ENCODE data around the gene UMODL1.

DNA sequence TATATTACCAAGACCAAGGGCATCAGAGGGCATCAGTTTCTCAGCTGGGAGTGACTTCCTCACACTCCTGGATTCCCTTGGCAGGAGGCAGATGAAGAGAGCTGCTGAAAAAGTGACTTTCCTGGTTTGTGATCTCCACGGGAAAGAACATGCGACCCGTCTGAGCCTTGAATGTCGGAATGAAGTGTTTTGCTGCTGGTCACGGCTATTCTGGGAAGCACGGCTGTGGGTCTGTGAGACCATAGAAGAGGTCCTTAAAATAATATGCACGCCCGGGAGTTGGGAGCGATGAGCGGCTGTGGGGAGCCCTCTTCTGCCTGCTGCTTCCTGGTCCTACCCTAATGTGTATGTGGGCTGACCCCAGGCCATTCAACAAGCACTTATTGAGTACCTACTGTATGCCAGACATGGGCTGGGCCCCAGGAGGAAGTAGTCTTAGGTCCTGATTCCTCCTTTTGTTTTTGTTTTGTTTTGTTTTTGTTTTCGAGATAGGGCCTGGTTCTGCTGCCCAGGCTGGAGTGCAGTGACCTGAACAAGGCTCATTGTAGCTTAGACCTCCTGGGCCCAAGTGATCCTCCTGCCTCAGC is 13.2 kb upstream of the UMODL1 start:
- TF ChIP-seq, protein P1, sequence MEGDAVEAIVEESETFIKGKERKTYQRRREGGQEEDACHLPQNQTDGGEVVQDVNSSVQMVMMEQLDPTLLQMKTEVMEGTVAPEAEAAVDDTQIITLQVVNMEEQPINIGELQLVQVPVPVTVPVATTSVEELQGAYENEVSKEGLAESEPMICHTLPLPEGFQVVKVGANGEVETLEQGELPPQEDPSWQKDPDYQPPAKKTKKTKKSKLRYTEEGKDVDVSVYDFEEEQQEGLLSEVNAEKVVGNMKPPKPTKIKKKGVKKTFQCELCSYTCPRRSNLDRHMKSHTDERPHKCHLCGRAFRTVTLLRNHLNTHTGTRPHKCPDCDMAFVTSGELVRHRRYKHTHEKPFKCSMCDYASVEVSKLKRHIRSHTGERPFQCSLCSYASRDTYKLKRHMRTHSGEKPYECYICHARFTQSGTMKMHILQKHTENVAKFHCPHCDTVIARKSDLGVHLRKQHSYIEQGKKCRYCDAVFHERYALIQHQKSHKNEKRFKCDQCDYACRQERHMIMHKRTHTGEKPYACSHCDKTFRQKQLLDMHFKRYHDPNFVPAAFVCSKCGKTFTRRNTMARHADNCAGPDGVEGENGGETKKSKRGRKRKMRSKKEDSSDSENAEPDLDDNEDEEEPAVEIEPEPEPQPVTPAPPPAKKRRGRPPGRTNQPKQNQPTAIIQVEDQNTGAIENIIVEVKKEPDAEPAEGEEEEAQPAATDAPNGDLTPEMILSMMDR (IDR thresholded peaks at IDR 0.05) = no peak
- TF ChIP-seq EZH2 (IDR thresholded peaks at IDR 0.05) = no peak
- no peak for TF ChIP-seq EZH2phosphoT487 (IDR thresholded peaks at IDR 0.05)
